ENCODE results near the gene COPS8. TPM values are rescaled to one million over a fixed set of nuclear protein-coding genes. Genes with fewer than 3 reads are reported as not detected.

COPS8 gene
- total RNA-seq, 1 experiment from 2014 or later = 249 TPM

DNA sequence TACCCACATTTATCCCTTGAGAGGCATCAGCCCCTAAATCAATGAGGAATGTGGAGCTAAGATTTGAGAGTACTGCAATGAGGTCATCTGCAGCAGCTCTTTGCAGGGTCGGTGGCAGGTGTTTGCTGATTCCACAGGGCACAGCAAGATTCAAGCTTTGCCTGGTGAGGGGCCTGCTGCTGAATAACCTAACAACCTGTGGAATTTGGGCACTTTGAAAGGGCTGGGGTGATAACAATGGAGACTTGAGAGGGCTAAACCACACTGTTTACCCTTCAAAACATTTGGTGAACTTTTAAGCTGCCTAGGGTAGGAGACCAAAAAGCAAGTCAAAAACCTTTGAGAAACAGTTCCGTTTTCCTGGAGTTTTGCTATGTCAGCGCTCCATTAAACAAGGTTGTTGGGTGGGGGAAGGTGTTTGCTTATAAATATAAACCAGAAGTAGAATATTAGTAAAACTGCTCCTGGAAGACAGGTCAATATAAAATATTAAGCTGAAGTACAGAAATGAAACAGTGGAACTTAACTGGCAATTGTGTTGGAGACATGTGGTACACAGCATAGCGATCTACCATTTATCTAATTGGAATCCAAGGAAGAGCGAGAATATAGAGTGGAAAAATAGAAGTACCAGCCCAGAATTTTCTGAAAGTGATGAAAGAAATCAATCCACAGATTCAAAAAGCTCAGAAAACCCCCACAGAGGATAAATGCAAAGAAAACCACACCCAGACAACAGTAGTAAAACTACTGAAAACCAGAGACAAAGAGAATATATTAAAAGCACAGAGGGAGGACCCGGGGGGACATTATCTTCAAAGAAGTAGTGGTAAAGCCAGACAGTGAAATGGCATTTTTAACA, 15.7 kb downstream of the COPS8 start:
- BruUV-seq (replicated peaks) = no TSS peak
- H3K4me1 Mint-ChIP-seq (ENCODE audit: insufficient read depth, unreplicated experiment) = peaks cover 16% of the 10 kb centered on the region
- TF ChIP-seq, protein P1, sequence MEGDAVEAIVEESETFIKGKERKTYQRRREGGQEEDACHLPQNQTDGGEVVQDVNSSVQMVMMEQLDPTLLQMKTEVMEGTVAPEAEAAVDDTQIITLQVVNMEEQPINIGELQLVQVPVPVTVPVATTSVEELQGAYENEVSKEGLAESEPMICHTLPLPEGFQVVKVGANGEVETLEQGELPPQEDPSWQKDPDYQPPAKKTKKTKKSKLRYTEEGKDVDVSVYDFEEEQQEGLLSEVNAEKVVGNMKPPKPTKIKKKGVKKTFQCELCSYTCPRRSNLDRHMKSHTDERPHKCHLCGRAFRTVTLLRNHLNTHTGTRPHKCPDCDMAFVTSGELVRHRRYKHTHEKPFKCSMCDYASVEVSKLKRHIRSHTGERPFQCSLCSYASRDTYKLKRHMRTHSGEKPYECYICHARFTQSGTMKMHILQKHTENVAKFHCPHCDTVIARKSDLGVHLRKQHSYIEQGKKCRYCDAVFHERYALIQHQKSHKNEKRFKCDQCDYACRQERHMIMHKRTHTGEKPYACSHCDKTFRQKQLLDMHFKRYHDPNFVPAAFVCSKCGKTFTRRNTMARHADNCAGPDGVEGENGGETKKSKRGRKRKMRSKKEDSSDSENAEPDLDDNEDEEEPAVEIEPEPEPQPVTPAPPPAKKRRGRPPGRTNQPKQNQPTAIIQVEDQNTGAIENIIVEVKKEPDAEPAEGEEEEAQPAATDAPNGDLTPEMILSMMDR (IDR thresholded peaks at IDR 0.05; ENCODE audit: unreplicated experiment) = no peak
- ChIA-PET CTCF (interaction anchor here (0.6 to 1.1 kb wide), 3 partner anchors 15 to 474 kb away, joined by 3 to 5 read pairs (median 4); no protein-coding TSS in a partner anchor), POLR2A (interaction anchor here (0.8 to 3.0 kb wide), 7 partner anchors 8 to 20 kb away, joined by 3 to 30 read pairs (median 4); partner anchors contain the start of gene COPS8)
- H3K27me3 Mint-ChIP-seq (ENCODE audit: insufficient read depth, unreplicated experiment) = no peaks in the 10 kb centered on the region
- no peak for DNase-seq (ENCODE audit: unreplicated experiment)
- no peak overlapping the region for H3K4me3 Mint-ChIP-seq (ENCODE audit: unreplicated experiment)
- H3K27ac Mint-ChIP-seq (ENCODE audit: low read depth, unreplicated experiment) = peak overlapping the region; percentile 51
- no peaks in the 10 kb centered on the region for H3K9me3 Mint-ChIP-seq (ENCODE audit: unreplicated experiment)
- intact Hi-C loops (cut with micrococcal nuclease) = no loop called here
- peaks cover 96% of the 10 kb centered on the region for H3K36me3 Mint-ChIP-seq (ENCODE audit: insufficient read depth, unreplicated experiment)

DNA sequence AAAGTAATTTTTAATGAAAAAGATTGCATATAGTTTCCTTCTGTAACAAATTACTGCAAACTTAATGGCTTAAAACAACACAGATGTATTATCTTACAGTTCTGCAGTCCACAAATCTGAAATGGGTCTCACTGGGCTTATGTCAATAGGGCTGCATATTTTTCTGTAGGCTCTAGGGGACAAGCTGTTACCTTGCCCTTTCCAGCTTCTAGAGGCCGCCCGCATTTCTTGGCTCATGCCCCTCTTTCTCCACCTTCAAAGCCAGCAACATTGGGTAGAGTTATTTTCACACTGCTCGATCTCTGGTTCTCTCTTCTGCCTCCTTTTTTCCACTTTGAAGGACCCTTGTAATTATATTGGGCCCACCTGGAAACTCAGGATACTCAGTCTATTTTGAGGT, 16.7 kb downstream of the COPS8 start:
- Mint-ChIP-seq H3K27me3 (ENCODE audit: insufficient read depth, unreplicated experiment) (no peaks in the 10 kb centered on the region), H3K4me3 (ENCODE audit: unreplicated experiment) (no peak overlapping the region), H3K27ac (ENCODE audit: low read depth, unreplicated experiment) (no peak overlapping the region), H3K9me3 (ENCODE audit: unreplicated experiment) (peaks cover 9% of the 10 kb centered on the region), H3K4me1 (ENCODE audit: insufficient read depth, unreplicated experiment) (peaks cover 6% of the 10 kb centered on the region), H3K36me3 (ENCODE audit: insufficient read depth, unreplicated experiment) (peaks cover 95% of the 10 kb centered on the region)
- DNase-seq (ENCODE audit: unreplicated experiment) = no peak
- TF ChIP-seq, protein P1 (IDR thresholded peaks at IDR 0.05; ENCODE audit: unreplicated experiment) = no peak
- CTCF ChIA-PET = no interaction called here
- BruUV-seq (replicated peaks) = no TSS peak
- intact Hi-C loops (cut with micrococcal nuclease) = no loop called here
- POLR2A ChIA-PET = interaction anchor here (0.8 to 2.9 kb wide), 5 partner anchors 10 to 189 kb away, joined by 3 to 12 read pairs (median 3); no protein-coding TSS in a partner anchor

DNA sequence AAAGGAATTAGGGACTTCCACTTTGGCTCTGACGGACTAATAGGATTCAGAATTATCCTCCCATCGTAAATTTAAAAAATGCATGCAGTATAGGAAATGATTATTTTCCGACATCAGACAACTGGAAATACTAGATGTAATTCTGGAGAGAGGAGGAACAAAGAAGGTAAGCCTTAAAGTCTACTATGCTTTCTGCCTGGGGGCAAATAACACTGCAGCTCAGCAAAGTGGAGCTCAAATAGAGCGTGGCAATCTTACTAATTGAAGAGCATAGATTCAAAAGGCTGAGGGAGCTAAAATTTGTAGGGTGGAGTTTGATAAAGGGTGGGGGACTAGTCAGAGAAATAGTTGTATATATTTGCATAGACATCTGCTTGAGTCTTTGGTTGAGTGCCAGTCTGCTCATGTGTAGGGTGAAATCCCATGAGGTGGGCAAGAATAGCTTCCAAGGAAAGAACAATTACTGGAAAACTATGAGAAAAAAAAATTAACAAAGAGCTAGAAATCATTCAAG, 23.8 kb downstream of the COPS8 start:
- Mint-ChIP-seq H3K27ac (ENCODE audit: low read depth, unreplicated experiment) (no peak overlapping the region), H3K4me1 (ENCODE audit: insufficient read depth, unreplicated experiment) (no peaks in the 10 kb centered on the region), H3K27me3 (ENCODE audit: insufficient read depth, unreplicated experiment) (no peaks in the 10 kb centered on the region), H3K36me3 (ENCODE audit: insufficient read depth, unreplicated experiment) (peaks cover 37% of the 10 kb centered on the region), H3K4me3 (ENCODE audit: unreplicated experiment) (no peak overlapping the region), H3K9me3 (ENCODE audit: unreplicated experiment) (peaks cover 24% of the 10 kb centered on the region)
- TF ChIP-seq, protein P1 (IDR thresholded peaks at IDR 0.05; ENCODE audit: unreplicated experiment) = no peak
- no TSS peak for BruUV-seq (replicated peaks)
- DNase-seq (ENCODE audit: unreplicated experiment) = no peak
- intact Hi-C loops (cut with micrococcal nuclease) = no loop called here
- ChIA-PET POLR2A (interaction anchor here (1.0 to 2.5 kb wide), 11 partner anchors 8 to 147 kb away, joined by 3 to 19 read pairs (median 5); partner anchors contain the start of gene COPS8), CTCF (interaction anchor here (0.6 to 1.7 kb wide), 4 partner anchors 9 to 56 kb away, joined by 3 to 5 read pairs (median 4); no protein-coding TSS in a partner anchor)

Measured in MCF 10A (cell line).